ENCODE data around the gene KLK15.
"Not testable (repeated sequence)": the region's sequence is repeated elsewhere in the genome, so short reads cannot be mapped to it uniquely, and the experiment has no call there.

The KLK15 gene

DNA sequence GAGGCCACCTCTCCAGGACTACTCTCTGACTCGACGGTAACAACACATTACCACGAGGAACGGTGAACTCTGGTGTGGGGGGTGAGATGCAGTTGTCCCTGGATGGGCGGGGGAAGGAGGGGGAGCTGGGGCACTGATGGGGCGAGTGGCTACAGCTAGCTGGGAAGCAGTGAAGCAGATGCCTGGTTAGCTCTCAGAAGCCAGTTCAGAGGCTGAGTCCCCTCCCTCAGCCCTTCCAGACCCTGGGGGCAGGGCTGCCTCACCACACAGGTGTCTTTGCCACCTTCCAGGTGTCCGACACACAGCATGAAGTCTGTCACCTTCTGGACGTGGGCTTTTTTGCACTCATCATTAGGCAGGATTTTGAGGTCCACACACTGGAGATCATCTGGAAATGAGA lies 13.7 kb downstream of the KLK15 start:
- no peak for DNase-seq

DNA sequence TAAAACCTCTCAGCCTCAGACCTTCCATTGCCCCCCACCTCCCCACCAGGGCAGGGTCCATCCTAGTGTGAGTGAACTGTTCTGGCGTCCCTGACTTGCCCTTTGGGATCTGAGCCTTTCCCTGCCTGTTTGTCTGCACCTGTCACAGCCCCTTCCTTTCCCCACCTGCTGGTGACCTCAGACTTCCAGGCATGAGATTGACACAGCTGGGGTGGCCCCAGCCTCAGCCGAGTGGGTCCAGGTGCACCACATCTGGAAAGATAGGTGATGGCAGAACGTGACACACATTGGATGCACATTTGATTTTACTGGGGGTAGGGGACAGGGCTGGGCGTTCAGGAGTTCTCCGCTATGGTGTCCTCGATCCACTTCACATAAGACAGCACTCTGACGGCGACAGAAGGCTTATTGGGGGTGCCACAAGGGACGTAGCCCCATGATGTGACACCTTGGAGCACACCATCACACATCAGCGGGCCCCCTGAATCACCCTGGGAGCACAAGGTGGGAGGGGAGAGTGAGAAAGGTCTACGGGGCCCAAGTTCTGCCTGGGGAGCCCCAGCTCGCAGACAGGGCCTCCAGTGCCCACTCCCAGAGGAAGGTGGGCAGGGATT lies 14.4 kb downstream of the KLK15 start:
- no peak for DNase-seq

DNA sequence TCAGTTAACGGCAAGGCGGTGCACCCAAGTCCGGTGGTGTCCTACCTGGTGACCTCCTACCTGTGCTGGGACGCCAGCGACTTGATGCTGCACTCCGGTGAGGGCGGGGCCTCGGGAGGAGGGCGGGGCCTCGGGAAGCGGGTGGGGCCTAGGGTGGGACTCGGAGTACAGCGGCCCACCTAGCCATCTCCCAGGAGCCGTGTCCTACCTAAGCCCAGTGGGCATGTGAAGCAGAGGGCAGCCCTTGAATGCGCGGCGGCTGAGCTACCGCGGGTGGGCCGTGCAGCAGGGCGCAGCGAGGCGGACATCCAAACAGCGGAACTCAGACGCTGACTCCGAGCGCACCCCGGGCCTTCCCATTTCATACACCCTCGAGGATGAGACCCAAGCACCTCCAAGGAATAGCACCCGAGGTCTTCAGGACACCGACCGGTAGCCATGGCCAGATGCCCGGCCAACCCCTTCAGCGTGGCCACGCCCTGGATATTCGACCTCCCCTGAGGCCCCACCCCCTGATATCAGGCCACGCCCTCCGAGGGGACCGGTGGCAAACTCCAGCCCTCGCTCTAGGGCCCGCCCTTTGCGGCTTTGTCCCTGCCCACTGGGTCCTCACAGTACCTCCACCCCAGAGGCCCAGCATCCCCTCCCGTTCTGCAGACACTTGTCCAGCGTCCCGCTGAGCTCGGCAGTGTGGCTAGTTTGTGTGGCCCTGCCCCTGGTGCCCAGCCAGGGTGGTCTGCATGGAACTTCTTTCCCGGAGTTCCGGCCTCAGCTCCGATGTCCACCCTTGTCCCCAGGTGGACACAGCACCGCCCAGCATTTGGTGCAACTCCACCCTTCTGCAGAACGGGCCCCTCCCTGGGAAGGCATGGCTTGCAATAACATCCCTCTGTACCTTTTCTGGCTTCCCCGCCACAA lies 15.2 kb downstream of the KLK15 start:
- peak; percentile 64 for DNase-seq

DNA sequence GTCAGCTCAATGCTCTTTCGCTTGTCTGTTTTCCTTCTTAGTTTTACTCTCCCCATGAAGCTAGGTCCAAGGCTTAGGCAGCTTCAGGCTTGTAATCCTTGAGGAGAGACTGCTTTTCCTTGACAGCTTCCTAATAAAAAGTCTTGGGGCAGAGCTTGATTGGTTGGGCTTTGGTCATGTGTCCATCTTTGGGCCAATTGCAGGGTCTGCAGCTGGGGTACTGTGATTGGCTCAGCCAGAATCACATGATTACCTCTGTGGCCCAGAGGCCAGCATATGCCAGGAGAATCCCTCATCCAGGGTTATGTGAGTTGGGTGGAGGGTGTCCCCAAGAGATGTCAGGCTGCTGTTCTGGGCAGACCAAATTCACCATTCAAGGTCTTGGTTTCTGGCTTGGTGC lies 17.9 kb downstream of the KLK15 start:
- DNase-seq, result no peak

- no peak for DNase-seq
Observed at GRCh38 chr19:50814883-50815282, 18.5 kb downstream of the KLK15 start.

DNA sequence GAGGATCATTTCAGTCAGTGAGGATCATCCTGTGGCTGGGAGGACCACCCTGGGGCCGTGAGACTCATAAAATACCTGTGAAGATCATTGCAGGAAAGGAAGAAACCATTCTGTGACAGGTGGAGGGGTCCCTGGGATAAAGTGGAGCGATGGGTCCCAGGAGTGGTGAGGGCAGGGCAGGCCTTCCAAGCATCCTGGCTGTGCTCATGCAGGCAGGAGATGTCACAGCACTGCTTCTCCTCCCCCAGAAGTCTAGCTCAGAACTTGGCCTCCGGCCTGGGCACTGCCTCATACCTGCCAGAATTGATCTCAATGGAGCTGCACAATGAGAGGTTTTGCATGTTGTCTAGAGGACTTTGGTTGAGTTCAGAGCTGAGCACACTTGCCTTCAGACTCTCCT lies 20.9 kb downstream of the KLK15 start:
- no peak for DNase-seq

DNA sequence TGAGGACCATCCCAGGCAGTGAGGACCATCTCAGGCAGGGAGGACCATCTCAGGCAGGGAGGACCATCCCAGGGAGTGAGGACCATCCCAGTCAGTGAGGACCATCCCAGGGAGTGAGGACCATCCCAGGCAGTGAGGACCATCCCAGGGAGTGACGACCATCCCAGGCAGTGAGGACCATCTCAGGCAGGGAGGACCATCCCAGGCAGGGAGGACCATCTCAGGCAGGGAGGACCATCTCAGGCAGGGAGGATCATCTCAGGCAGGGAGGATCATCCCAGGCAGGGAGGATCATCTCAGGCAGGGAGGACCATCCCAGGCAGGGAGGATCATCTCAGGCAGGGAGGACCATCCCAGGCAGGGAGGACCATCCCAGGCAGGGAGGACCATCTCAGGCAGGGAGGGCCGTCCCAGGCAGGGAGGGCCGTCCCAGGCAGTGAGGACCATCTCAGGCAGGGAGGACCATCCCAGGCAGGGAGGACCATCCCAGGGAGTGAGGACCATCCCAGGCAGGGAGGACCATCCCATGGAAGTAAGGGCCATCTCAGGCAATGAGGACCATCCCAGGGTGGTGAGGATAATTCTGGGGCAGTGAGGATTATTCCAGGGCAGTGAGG lies 21.6 kb downstream of the KLK15 start:
- not testable (repeated sequence) for DNase-seq

GRCh38 chr19:50808856-50809255 lies 24.5 kb downstream of the KLK15 start:
- no peak for DNase-seq

GRCh38 chr19:50804420-50805272 lies 28.7 kb downstream of the KLK15 start:
- peak; percentile 98 for DNase-seq

GRCh38 chr19:50803633-50804419 lies 29.5 kb downstream of the KLK15 start:
- no peak for DNase-seq

- DNase-seq, result no peak
Observed at GRCh38 chr19:50801107-50801506, 32.3 kb downstream of the KLK15 start.

DNA sequence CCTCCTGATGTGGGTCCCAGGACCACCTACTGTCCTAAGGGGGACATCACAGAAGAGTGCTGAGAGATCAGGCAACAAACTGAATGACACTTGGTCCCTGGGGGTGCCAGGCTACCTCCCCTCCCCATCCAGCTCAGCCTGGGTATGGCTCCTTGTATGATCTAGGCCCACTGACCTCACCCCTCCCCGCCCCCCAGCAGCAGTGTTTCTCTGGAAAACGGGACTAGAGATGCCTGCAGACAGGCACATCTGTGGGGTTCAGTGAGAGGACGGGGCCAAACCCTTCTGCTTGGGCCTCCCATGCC lies 33.9 kb downstream of the KLK15 start:
- DNase-seq, result no peak

DNA sequence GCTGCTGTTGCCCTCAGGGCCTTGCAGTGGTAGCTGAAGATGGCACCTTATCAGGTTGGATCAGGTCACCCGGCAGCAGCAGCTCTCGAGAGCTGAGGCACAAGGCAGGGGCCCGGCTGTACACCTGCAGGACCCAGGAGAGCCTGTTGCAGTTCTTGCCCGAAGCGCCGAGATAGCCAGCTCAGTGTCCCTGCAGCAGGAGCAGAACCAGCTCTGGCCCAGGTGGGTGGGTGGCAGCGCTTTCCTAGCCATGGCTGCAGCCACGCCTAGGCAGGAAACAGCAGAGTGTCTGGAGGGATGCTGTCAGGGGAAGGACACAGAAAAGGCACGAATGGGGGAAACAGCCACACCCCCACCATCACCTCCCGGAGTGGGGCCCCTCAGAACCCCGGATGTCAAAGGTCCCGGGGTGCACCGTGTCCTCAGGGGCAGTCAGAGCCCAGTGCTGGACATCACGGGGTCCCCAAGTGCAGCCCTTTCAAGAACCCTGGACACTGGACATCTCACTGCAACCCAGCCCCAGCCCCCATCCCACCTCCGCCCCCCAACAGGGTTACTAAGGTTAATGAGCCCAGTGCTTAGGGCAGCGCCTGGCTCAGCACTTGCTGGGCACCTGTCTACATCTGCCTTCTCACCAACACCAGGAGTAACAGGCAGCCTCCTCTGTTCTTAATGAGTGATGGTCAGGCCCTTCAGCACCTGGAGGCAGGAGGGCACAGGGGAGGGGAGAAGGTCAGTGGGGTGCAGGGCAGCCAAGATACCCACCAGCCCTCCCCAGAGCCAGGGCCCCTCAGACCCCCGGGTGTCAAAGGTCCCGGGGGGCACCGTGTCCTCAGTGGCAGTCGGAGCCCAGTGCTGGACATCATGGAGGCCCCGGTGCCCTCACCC lies 34.5 kb downstream of the KLK15 start:
- no peak for DNase-seq

DNA sequence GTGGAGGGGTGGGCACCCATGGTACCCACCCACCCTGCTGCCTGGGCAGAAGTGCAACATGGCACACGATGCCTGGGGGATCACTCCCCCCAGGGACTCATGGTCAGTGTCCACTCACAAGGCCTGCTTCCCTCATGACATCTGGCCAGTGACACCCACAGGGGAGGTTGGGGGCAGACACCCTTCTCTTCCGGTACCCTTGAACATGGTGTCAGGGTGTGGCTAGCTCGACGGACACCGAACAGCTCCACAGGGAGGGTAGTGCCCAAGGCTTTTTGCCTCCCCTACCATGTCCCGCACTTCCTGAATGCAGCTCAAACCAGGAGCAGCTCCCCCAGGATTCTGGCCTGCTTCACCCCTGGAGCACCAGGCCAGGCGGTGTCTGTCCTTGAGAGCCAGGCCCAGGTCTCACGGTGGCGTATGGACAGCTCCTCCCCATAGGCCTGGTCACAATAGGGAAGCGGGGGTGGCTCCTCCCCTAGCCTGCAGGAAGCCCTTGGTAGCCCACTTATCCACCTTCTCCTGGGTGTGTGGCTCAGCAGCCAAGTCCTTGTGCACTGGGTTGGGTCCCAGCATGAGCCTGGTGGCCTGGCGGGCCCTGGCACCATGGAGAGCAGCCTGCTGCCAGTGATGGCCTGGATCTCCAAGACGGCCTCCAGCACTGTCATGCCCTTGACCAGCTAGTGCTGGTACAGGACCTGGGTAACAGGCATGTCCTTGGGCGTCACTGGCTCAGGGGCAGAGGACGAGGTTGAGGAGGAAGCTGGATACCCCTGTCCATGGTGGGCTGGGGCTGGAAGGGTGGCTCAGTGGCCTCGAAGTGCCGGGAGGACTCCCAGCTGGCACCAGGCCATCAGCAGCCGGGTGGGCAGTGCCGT lies 35.4 kb downstream of the KLK15 start:
- no peak for DNase-seq

GRCh38 chr19:50797429-50797780 lies 36.0 kb downstream of the KLK15 start:
- no peak for DNase-seq

DNA sequence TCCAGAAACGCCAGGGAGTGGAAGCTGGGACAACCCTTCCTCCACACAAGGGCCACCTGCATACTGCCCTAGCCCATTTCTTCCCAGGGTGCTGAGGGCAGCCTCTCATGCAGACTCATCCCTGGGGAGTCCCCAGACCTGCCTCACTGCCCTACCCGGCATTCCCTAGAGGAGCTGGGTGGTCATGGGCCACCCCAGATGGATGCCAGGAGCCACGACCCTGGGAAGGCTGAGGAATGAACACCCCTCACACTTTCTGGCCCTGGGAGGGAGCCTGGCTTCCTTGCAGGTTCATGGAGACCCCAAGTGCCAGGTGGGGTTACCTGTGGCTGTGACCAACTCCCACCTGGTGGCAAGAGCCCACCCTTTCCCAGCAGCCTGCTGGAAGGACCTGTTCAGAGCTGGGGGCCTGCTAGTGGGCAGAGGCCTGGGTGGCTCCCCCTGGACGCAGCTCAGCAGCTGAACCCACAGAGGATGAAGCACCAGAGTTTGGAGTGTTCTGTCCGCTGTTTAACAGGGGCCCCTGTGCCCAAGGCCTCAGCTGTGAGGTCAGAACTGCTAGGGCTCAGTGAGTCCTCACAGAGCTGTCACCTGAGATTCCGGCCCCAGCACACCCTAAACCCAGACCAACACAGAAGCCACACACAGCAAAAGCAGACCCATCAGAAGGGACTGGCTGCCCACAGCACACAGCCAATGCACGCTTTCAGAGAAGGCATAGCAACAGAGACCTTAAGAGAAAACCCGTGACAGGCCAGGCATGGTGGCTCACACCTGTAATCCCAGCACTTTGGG lies 36.5 kb downstream of the KLK15 start:
- DNase-seq, result no peak

DNA sequence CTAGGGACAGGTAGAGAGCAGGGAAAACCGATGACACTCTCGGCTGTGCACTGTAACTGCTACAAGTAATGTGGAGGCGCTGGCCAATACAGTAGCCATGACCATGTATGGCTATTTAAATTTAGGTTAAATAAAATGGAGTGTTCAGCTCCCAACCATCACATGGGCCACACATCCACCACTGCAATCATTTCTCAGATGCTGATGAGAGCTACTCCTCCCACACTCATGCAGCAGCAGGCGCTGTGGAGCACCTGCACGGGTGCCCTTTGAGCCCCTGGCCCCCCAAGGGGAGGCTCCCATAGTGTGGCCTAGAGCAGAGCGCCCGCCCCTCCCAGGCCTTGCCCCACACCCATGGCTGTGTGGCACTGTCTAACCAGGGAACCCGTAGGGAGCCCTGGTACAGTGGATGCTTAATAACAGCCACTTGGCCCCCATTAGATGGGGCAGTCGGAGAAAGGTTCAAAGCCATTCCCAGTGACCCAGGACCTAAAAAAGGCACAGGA lies 37.2 kb downstream of the KLK15 start:
- no peak for DNase-seq

DNA sequence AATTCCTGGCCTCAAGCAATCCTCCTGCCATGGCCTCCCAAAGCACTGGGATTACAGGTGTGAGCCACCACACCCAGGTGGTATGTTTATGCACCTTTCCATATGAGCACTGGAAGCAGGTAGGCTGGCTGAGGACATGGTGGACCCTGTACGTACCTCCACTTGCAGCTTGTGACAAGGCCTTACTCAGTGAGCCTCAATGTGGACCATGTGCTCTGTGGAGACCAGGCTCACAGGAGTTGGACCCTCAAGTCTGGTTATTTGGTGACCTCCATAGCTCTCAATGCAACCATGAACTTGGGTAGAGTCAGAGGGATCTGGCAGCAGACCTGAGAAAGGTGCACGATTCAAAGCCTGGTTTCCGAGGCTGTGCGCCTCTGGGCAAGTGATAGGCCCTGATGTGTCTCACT lies 37.7 kb downstream of the KLK15 start:
- DNase-seq, result no peak

All from activated CD4-positive, CD25-positive, alpha-beta regulatory T cell treated with anti-CD3 and anti-CD28 coated beads, Interleukin-2, amount 50 U/mL, for 72 hours (primary cell).